Loucy (cell line): ENCODE results near the gene RNPEPL1.

ENCODE experiments used
- EZH2phosphoT487 ChIP-seq: fragments of 200-600 bp; IDR thresholded peaks from 2 replicates; pipeline ENCODE4 v1.6.1; 2018; ENCODE audit warnings: antibody characterized with exemption, mild to moderate bottlenecking, moderate library complexity, borderline replicate concordance
- TF ChIP-seq, protein P1 (sequence below): fragments of 200-600 bp; sonication (generic); conservative IDR thresholded peaks from 2 replicates; pipeline ENCODE4 v1.5.1; 2014; ENCODE audit warnings: mild to moderate bottlenecking, antibody characterized with exemption, low read length

GRCh38 chr2:240527153-240527750, 41.0 kb upstream of the RNPEPL1 start:
- TF ChIP-seq, protein P1, sequence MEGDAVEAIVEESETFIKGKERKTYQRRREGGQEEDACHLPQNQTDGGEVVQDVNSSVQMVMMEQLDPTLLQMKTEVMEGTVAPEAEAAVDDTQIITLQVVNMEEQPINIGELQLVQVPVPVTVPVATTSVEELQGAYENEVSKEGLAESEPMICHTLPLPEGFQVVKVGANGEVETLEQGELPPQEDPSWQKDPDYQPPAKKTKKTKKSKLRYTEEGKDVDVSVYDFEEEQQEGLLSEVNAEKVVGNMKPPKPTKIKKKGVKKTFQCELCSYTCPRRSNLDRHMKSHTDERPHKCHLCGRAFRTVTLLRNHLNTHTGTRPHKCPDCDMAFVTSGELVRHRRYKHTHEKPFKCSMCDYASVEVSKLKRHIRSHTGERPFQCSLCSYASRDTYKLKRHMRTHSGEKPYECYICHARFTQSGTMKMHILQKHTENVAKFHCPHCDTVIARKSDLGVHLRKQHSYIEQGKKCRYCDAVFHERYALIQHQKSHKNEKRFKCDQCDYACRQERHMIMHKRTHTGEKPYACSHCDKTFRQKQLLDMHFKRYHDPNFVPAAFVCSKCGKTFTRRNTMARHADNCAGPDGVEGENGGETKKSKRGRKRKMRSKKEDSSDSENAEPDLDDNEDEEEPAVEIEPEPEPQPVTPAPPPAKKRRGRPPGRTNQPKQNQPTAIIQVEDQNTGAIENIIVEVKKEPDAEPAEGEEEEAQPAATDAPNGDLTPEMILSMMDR = no peak
- TF ChIP-seq EZH2phosphoT487 = no peak
